Colonic mucosa (tissue), 4 donors: ENCODE measurements around the gene DIP2C. TPM values are rescaled to one million over a fixed set of nuclear protein-coding genes. Genes with fewer than 3 reads are reported as not detected.

Source experiments
- DNase-seq: peaks from one replicate; pipeline ENCODE4 v3.0.0-alpha.2; 2020
- H3K27ac ChIP-seq: fragments of 200-600 bp; one replicate; pipeline ENCODE4 v1.8.0; 2021
- H3K27me3 ChIP-seq: fragments of 200-600 bp; one replicate; pipeline ENCODE4 v1.8.0; 2021
- H3K36me3 ChIP-seq: fragments of 200-600 bp; one replicate; pipeline ENCODE4 v1.8.0; 2021
- H3K4me1 ChIP-seq: fragments of 200-600 bp; one replicate; pipeline ENCODE4 v1.8.0; 2021; ENCODE audit warnings: mild to moderate bottlenecking
- H3K4me3 ChIP-seq: fragments of 200-600 bp; one replicate; pipeline ENCODE4 v1.8.0; 2021
- H3K9ac ChIP-seq, 2 donors: one replicate each; pipeline ENCODE4 v1.7.0; 2013; ENCODE audit warnings: control low read depth in 2 of 2, low read depth in 2 of 2, low read length in 2 of 2
- H3K9me3 ChIP-seq: fragments of 200-600 bp; one replicate; pipeline ENCODE4 v1.8.0; 2021
- CTCF ChIP-seq: fragments of 200-600 bp; IDR thresholded peaks from one replicate; pipeline ENCODE4 v1.8.0; 2022; ENCODE audit warnings: antibody characterized with exemption, mild to moderate bottlenecking
- intact Hi-C: fragments of 100-400 bp; cut with DNase I; formaldehyde crosslinking; loops from one replicate; pipeline ENCODE4 v1.14.1; 2022
- total RNA-seq, 2 donors: library from RNA; stranded (reverse); fragmentation: NEBNext Ultra II Directional in 1 of 2; extraction: Animal tissue kit (Norgen Biotek cat#: 25700) in 1 of 2; gene quantifications; one replicate each; pipeline ENCODE4 v1.2.1, GENCODE V29; 2021
- donor health status: healthy.
- donor health status: DM: no; HTN: no; CAD: no.
- donor health status: DM: no; HTN: no; CAD: no.

DIP2C gene
- total RNA-seq, 2 donors from 2014 or later, result 7.6 to 11.2 TPM

- H3K27ac ChIP-seq, result no peak overlapping the region
- intact Hi-C loops, result no loop called here
- H3K36me3 ChIP-seq, result no peaks in the 10 kb centered on the region
- H3K9me3 ChIP-seq, result no peaks in the 10 kb centered on the region
- no peak for TF ChIP-seq CTCF
- no peak overlapping the region for H3K9ac ChIP-seq
- H3K4me3 ChIP-seq, result no peak overlapping the region
- H3K27me3 ChIP-seq, result no peaks in the 10 kb centered on the region
- DNase-seq, result no peak
- no peaks in the 10 kb centered on the region for H3K4me1 ChIP-seq
These were observed 404.3 kb downstream of the DIP2C start for GRCh38 chr10:285216-285615.

- Histone ChIP-seq H3K27ac (no peak overlapping the region), H3K4me3 (no peak overlapping the region), H3K9ac (no peak overlapping the region), H3K9me3 (no peaks in the 10 kb centered on the region), H3K36me3 (no peaks in the 10 kb centered on the region), H3K27me3 (no peaks in the 10 kb centered on the region), H3K4me1 (no peaks in the 10 kb centered on the region)
- intact Hi-C loops, result no loop called here
- DNase-seq, result no peak
- no peak for TF ChIP-seq CTCF
These were observed 405.5 kb downstream of the DIP2C start for GRCh38 chr10:283916-284356.

DNA sequence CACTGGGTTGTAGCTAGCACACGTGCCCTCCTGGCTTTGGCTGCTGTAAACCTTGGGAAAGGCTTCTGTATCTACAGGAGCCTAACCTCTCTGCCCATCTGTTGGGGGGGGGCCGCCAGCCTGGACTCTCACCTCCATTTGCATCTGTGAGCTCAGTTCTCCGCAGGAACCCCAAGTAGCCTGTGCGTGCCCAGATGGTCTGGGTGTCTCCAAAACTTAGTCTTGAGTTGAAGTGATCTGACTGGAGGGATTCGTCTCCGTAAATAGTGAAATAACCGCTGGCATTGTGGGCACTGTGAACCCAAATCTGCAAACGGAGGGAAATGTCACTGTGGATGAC is 406.4 kb downstream of the DIP2C start:
- no peak for TF ChIP-seq CTCF
- intact Hi-C loops, result no loop called here
- DNase-seq, result no peak
- no peaks in the 10 kb centered on the region for H3K9me3 ChIP-seq
- no peak overlapping the region for H3K9ac ChIP-seq
- no peaks in the 10 kb centered on the region for H3K27me3 ChIP-seq
- no peak overlapping the region for H3K27ac ChIP-seq
- H3K4me3 ChIP-seq, result no peak overlapping the region
- no peaks in the 10 kb centered on the region for H3K4me1 ChIP-seq
- no peaks in the 10 kb centered on the region for H3K36me3 ChIP-seq

DNA sequence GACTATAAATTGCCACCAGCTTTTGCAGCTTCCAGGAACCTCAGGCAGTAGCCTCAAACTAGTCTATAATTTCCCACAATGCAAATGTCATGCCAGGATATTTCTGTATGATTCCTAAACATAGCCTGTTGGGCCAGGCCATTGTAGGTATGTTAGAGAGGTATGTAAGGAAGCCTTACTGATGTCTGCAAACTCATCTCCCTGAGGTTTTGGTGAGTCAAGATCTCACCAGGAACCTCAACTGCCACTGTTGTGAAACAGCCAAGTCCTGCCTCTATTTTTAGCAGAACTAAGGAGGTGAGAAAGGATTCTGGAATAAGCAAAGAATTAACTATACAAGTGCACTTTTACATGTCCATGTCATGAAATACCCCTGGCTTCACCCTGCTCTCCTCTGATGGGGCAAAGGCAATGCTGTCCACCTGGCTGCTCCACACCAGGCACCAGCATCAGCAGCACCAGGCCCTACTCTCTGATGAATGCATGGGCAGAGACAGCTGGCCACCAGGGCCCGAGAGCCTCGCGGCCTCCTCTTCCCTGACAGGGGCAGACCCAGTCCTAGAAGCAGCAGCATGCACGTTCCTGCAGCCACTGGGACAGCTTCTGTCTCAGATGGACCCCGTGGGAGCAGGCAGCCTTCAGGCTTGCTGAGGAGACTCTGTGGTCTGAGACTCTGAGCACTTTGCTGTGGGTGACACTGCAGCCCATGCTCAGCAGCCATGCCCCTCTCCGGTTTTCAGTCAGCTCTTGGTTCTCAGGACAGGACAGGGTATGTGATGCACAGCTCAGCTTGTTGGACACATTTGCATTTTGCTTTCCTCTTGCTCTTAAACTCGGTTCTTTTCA is 407.0 kb downstream of the DIP2C start:
- H3K36me3 ChIP-seq, result no peaks in the 10 kb centered on the region
- intact Hi-C loops, result no loop called here
- no peak for TF ChIP-seq CTCF
- DNase-seq, result no peak
- H3K4me3 ChIP-seq, result no peak overlapping the region
- no peaks in the 10 kb centered on the region for H3K4me1 ChIP-seq
- no peak overlapping the region for H3K27ac ChIP-seq
- no peak overlapping the region for H3K9ac ChIP-seq
- H3K27me3 ChIP-seq, result no peaks in the 10 kb centered on the region
- no peaks in the 10 kb centered on the region for H3K9me3 ChIP-seq

DNA sequence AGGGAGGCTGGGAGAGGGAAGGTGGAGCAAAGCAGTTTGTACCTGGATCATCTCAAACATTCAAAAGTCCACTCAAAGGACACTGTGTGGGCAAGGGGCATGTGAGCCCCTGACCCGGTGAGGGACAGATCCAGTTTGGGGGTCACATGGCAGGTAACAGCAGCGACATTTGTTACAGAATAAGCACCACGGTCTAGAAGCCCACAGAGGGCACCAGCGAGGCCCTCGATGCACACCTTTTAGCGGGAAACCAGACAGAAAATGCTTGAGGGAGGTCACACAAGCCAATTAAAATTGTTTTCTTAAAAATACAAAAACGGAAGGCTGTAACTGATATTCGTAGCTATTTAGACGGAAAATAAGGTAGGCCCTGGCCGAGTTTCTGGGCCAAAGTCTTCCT is 409.8 kb downstream of the DIP2C start:
- H3K4me1 ChIP-seq, result no peaks in the 10 kb centered on the region
- TF ChIP-seq CTCF, result no peak
- no peaks in the 10 kb centered on the region for H3K27me3 ChIP-seq
- no peak overlapping the region for H3K4me3 ChIP-seq
- no peaks in the 10 kb centered on the region for H3K9me3 ChIP-seq
- no peak overlapping the region for H3K9ac ChIP-seq
- no peaks in the 10 kb centered on the region for H3K36me3 ChIP-seq
- intact Hi-C loops, result no loop called here
- DNase-seq, result no peak
- no peak overlapping the region for H3K27ac ChIP-seq
